Right renal cortex interstitium (tissue), 3 donors: ENCODE results near the gene MLLT6. TPM values are rescaled to one million over a fixed set of nuclear protein-coding genes. Genes with fewer than 3 reads are reported as not detected.

Source experiments
- DNase-seq, 3 donors: peaks; one replicate each; pipeline ENCODE4 v3.0.0-alpha.2; 2013; ENCODE audit warnings: low read depth in 3 of 3, low spot score in 2 of 3
- polyA plus RNA-seq, 3 donors: library from polyadenylated mRNA; unstranded; fragments of 120-200 nt; gene quantifications; one replicate each; pipeline ENCODE4 v1.2.1, GENCODE V29; 2013; ENCODE audit not compliant: insufficient read length in 3 of 3

Gene MLLT6
- polyA plus RNA-seq, 3 donors, result 55.6 to 64.2 (median 63.0) TPM

DNA sequence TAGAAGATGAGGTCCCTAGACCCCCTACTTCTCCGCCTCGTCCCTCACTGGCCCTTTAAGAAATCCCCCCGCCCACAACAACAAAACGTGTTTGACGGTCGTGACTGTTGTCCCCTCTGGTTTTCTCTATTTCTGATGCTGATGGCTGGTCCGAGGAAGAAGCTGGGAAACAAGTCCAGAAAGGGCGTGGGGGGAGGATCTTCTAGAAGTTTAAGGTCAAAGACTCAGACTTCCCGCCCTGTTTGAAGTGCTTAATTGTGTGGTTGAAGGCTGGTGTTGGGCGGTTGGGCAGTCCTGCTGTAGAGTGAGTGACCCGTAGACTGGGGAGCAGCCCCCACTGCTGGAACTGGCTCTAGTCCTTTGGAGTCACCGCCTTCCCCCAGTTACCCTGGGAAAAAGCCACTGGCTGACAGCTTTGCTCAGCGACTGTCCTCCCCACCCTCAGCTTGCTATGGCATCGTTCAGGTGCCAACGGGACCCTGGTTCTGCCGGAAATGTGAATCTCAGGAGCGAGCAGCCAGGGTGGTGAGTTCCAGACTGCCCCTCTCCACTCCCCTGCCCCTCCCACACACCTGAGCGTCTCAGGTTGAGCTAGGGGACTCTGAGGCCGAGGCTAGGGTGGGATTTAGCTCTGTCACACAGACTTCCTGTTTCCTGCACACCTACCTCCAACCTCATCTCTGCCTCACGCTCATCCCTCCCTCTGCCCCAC lies 1.6 kb downstream of the MLLT6 start:
- no peak for DNase-seq

- DNase-seq, result no peak
Measured at GRCh38 chr17:38707678-38708351, 2.7 kb downstream of the MLLT6 start.

DNA sequence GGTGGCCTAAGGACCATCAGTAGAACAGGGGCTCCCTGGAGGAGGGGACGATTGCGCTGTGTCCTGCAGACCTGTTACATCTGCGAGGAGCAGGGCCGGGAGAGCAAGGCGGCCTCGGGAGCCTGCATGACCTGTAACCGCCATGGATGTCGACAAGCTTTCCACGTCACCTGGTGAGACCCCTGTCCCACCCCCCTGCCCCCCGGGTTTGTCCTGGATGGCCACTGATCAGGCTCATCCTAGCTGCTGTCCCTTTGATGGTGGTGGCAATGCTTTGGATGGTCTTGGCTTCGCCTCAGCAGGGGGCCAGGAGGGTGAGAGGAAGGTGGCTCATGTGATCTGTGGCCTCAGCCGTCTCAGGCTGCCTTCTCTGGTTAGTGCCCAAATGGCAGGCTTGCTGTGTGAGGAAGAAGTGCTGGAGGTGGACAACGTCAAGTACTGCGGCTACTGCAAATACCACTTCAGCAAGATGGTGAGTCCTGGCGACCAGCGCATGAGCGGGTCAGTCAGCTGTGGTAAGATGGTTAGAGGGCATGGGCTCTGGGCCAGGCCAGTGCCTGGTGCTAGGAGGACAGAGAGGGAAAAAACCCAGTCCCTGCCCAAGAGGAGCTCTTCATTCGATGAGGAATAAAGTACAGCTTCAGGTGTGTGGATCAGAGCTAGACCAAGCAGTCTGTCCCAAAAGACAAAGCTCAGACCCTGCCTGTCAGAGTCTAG lies 4.2 kb downstream of the MLLT6 start:
- DNase-seq, result no peak

- DNase-seq, result no peak
Measured at GRCh38 chr17:38709864-38710603, 5.0 kb downstream of the MLLT6 start.

GRCh38 chr17:38710604-38710962 lies 5.5 kb downstream of the MLLT6 start:
- DNase-seq, result no peak

DNA sequence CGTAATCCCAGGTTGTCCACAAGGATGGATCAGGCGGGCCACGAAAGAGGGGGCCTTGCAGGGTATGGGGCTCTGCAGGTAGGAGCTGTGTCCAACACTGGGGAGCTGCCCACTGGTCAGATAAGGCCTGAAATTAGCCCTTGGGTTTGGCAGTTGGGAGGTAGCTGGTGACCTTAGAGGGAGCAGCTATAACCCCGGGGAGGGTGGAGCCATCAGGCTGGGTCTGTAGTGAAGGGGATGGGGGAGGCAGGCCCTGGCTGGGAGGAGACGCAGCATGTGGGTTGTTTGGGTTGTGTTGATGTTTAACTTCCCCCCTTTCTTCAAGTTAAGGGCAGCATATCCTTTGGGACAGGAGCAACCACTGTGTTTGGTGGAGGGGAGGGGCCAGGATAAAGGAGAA lies 5.9 kb downstream of the MLLT6 start:
- no peak for DNase-seq

DNA sequence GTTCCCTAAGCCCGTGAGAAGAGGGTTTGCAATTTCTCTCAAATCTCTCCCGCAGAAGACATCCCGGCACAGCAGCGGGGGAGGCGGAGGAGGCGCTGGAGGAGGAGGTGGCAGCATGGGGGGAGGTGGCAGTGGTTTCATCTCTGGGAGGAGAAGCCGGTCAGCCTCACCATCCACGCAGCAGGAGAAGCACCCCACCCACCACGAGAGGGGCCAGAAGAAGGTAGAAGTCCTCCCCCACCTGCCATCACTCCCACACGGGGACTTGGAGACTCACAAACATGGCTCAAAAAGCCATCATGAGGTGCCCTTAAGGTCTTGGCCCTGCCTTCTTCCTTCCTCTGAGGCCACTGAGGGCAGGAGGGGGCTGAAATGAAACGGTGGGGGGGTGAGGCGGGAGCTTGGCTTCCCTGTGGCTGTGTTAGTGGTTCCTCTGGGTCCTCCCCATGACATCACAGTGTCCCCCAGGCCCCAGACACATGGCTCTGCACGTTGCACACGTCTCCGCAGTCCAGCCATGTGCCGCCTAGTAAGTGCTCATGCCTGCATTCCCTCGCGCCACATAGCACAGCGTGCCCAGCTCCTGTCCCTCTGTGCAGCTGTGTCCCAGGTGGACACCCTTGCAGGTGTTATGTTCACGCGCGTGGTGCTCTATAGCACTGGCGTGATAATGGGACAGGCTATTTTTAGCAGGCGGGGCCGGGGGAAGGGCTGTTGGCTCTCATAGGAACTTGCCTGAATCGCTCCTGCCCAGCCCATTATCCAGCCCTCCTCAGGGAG lies 6.9 kb downstream of the MLLT6 start:
- DNase-seq, result no peak

GRCh38 chr17:38712593-38712992 lies 7.5 kb downstream of the MLLT6 start:
- DNase-seq, result no peak

GRCh38 chr17:38713456-38714075 lies 8.5 kb downstream of the MLLT6 start:
- no peak for DNase-seq

GRCh38 chr17:38715216-38715943 lies 10.3 kb downstream of the MLLT6 start:
- no peak for DNase-seq

DNA sequence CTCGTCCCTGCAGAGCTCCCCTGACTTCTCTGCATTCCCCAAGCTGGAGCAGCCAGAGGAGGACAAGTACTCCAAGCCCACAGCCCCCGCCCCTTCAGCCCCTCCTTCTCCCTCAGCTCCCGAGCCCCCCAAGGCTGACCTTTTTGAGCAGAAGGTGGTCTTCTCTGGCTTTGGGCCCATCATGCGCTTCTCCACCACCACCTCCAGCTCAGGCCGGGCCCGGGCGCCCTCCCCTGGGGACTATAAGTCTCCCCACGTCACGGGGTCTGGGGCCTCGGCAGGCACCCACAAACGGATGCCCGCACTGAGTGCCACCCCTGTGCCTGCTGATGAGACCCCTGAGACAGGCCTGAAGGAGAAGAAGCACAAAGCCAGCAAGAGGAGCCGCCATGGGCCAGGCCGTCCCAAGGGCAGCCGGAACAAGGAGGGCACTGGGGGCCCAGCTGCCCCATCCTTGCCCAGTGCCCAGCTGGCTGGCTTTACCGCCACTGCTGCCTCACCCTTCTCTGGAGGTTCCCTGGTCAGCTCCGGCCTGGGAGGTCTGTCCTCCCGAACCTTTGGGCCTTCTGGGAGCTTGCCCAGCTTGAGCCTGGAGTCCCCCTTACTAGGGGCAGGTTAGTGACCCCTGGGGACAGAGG lies 11.4 kb downstream of the MLLT6 start:
- no peak for DNase-seq

GRCh38 chr17:38717139-38717745 lies 12.2 kb downstream of the MLLT6 start:
- no peak for DNase-seq

DNA sequence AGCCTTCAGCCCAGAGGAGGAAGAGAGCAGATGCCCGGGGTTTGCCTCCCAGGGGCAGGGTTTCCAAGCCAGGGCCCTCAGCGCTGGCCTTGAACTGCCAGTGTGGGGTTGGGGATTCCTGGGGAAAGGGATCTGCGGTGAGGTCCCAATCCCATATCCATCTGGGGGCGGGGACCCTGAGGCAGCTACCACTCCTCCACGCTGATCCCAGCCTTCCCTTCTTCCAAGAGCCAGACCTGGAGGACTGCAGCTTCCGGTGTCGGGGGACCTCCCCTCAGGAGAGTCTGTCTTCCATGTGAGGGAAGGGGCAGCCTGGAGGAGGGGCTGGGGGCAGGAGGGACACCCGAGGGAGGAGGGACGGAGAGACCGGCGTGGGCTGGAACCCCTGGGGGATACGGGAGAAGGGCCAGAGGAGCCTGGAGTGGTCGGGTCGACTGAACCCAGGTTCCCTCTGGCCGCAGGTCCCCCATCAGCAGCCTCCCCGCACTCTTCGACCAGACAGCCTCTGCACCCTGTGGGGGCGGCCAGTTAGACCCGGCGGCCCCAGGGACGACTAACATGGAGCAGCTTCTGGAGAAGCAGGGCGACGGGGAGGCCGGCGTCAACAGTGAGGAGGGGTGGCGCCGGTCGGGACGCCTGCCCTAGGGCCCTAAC lies 14.3 kb downstream of the MLLT6 start:
- DNase-seq, result no peak

DNA sequence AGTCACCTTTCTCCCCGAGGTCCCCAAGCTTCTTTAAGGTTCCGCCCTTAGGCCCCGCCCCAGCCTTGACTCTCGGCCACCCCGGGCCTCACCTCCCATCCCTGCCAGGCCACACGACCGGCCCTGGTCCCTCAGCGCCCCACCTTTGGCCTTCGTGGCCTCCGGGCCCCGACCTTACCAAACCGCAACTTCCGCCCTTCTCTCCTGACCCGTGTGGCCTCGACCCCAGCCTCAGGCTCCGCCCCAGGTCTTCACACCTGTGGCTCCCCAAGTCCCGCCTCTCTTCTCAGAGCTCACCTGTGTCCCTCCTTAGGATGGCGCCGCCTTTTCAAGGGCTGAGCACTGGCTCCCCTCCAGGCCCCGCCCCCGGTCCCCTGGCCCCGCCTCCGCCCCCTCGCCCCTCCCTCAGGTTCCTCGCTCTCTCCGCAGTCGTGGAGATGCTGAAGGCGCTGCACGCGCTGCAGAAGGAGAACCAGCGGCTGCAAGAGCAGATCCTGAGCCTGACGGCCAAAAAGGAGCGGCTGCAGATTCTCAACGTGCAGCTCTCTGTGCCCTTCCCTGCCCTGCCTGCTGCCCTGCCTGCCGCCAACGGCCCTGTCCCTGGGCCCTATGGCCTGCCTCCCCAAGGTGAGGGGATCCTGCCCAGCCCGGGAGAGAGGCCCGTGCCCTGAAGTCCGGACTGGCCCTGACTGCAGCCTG lies 15.0 kb downstream of the MLLT6 start:
- DNase-seq, result no peak

DNA sequence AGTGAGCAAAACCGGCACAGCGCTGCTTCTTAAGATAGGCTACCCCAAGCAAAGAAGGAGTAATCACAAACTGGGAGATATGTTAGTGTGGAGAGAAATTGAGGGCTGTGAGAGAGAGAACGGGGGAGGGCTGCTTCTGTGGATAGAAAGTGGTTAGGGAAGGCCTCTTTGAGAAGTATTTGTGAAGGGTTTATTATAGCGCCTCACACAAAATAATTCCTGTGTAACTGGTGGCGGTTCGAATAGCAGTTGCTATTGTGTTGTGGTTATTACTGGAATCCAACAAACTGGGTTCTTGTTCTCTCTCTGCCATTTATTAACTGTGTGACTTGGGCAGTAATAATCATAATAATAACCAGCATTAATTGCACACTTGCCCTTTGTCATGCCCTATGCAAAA lies 15.9 kb downstream of the MLLT6 start:
- DNase-seq, result no peak

DNA sequence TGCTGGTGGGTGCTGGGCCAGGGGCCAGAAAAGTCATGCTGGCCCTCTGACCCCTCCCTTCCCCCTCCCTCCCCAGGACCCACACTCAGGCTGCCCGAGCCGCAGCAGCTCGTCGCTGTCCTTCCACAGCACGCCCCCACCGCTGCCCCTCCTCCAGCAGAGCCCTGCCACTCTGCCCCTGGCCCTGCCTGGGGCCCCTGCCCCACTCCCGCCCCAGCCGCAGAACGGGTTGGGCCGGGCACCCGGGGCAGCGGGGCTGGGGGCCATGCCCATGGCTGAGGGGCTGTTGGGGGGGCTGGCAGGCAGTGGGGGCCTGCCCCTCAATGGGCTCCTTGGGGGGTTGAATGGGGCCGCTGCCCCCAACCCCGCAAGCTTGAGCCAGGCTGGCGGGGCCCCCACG lies 16.7 kb downstream of the MLLT6 start:
- no peak for DNase-seq

- DNase-seq, result no peak
Measured at GRCh38 chr17:38724337-38724988, 19.4 kb downstream of the MLLT6 start.
